Measurements from ENCODE around the gene E2F3.

Gene E2F3

GRCh38 chr6:20411953-20412681 is 10.4 kb downstream of the E2F3 start:
- Histone ChIP-seq H3K4me1 (ENCODE audit: control insufficient read depth in 5 of 5, insufficient read depth in 5 of 5, low read length in 5 of 5) (peaks cover 0 to 16% (median 3%) of the 10 kb centered on the region in 5 donors), H3K4me3 (ENCODE audit: low read depth in 1 of 5, low read length in 5 of 5) (no peak overlapping the region), H3K9me3 (ENCODE audit: control insufficient read depth in 5 of 5, low read length in 5 of 5) (no peaks in the 10 kb centered on the region), H3K27me3 (ENCODE audit: control insufficient read depth in 5 of 5, insufficient read depth in 4 of 5, low read length in 5 of 5) (no peaks in the 10 kb centered on the region), H3K36me3 (ENCODE audit: control insufficient read depth in 5 of 5, insufficient read depth in 5 of 5, low read length in 5 of 5) (no peaks in the 10 kb centered on the region), H3K27ac (ENCODE audit: low read depth, low read length) (no peak overlapping the region), H3K9ac (ENCODE audit: low read length in 5 of 5) (no peak overlapping the region)

- Histone ChIP-seq H3K4me1 (ENCODE audit: control insufficient read depth in 5 of 5, insufficient read depth in 5 of 5, low read length in 5 of 5) (peaks cover 0 to 16% (median 3%) of the 10 kb centered on the region in 5 donors), H3K9me3 (ENCODE audit: control insufficient read depth in 5 of 5, low read length in 5 of 5) (no peaks in the 10 kb centered on the region), H3K27ac (ENCODE audit: low read depth, low read length) (no peak overlapping the region), H3K9ac (ENCODE audit: low read length in 5 of 5) (no peak overlapping the region), H3K4me3 (ENCODE audit: low read depth in 1 of 5, low read length in 5 of 5) (no peak overlapping the region), H3K36me3 (ENCODE audit: control insufficient read depth in 5 of 5, insufficient read depth in 5 of 5, low read length in 5 of 5) (no peaks in the 10 kb centered on the region), H3K27me3 (ENCODE audit: control insufficient read depth in 5 of 5, insufficient read depth in 4 of 5, low read length in 5 of 5) (no peaks in the 10 kb centered on the region)
Observed at GRCh38 chr6:20412682-20413073, 11.0 kb downstream of the E2F3 start.

- no peaks in the 10 kb centered on the region for H3K36me3 ChIP-seq (ENCODE audit: control insufficient read depth in 5 of 5, insufficient read depth in 5 of 5, low read length in 5 of 5)
- H3K27me3 ChIP-seq (ENCODE audit: control insufficient read depth in 5 of 5, insufficient read depth in 4 of 5, low read length in 5 of 5) = no peaks in the 10 kb centered on the region
- H3K4me3 ChIP-seq (ENCODE audit: low read depth in 1 of 5, low read length in 5 of 5) = no peak overlapping the region
- H3K9ac ChIP-seq (ENCODE audit: low read length in 5 of 5) = no peak overlapping the region
- H3K4me1 ChIP-seq (ENCODE audit: control insufficient read depth in 5 of 5, insufficient read depth in 5 of 5, low read length in 5 of 5) = peaks cover 0 to 16% (median 3%) of the 10 kb centered on the region in 5 donors
- no peak overlapping the region for H3K27ac ChIP-seq (ENCODE audit: low read depth, low read length)
- no peaks in the 10 kb centered on the region for H3K9me3 ChIP-seq (ENCODE audit: control insufficient read depth in 5 of 5, low read length in 5 of 5)
Observed at GRCh38 chr6:20413826-20414225, 12.1 kb downstream of the E2F3 start.

DNA sequence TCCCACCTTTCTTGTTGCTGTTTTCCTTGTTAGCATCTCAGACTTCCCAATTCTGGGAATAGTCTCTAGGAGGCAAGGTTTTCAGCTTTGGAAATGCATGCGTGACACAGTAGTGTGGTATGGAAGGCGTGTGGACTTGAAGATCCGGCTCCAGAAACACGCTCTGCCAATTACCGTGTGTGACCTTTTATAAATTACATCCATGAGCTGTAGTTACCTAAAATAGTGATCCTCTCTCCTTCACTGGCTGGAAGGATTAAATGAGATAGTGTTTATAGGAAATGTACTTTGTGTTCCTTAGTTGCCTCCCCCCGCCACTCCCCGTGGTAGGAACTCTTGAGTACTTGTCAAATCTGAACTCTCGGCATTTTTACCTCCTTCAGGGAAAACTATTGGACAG is 13.0 kb downstream of the E2F3 start:
- H3K9me3 ChIP-seq (ENCODE audit: control insufficient read depth in 5 of 5, low read length in 5 of 5) = no peaks in the 10 kb centered on the region
- no peak overlapping the region for H3K9ac ChIP-seq (ENCODE audit: low read length in 5 of 5)
- H3K4me3 ChIP-seq (ENCODE audit: low read depth in 1 of 5, low read length in 5 of 5) = no peak overlapping the region
- H3K27ac ChIP-seq (ENCODE audit: low read depth, low read length) = no peak overlapping the region
- no peaks in the 10 kb centered on the region for H3K36me3 ChIP-seq (ENCODE audit: control insufficient read depth in 5 of 5, insufficient read depth in 5 of 5, low read length in 5 of 5)
- H3K4me1 ChIP-seq (ENCODE audit: control insufficient read depth in 5 of 5, insufficient read depth in 5 of 5, low read length in 5 of 5) = peaks cover 0 to 12% (median 3%) of the 10 kb centered on the region in 5 donors
- H3K27me3 ChIP-seq (ENCODE audit: control insufficient read depth in 5 of 5, insufficient read depth in 4 of 5, low read length in 5 of 5) = no peaks in the 10 kb centered on the region

DNA sequence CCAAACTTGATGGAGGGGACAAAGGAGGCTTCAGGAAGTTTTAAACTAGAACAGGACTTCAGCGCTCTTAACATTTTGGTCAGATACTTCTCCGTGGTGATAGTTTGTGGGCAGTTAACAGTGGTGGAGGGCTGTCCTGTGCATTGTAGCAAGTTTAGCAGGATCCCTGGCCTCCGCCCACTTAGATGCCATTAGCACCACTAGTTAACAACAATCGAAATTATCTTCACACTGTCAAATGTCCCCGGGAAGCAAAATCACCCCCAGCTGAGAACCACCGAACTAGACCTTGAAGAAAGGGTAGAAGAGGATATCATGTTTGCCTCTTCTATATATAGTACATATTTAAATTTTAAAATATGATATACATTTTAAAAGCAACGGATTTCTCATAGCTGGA is 13.6 kb downstream of the E2F3 start:
- no peaks in the 10 kb centered on the region for H3K27me3 ChIP-seq (ENCODE audit: control insufficient read depth in 5 of 5, insufficient read depth in 4 of 5, low read length in 5 of 5)
- peaks cover 0 to 6% (median 3%) of the 10 kb centered on the region in 5 donors for H3K4me1 ChIP-seq (ENCODE audit: control insufficient read depth in 5 of 5, insufficient read depth in 5 of 5, low read length in 5 of 5)
- no peaks in the 10 kb centered on the region for H3K9me3 ChIP-seq (ENCODE audit: control insufficient read depth in 5 of 5, low read length in 5 of 5)
- no peaks in the 10 kb centered on the region for H3K36me3 ChIP-seq (ENCODE audit: control insufficient read depth in 5 of 5, insufficient read depth in 5 of 5, low read length in 5 of 5)
- H3K27ac ChIP-seq (ENCODE audit: low read depth, low read length) = no peak overlapping the region
- no peak overlapping the region for H3K4me3 ChIP-seq (ENCODE audit: low read depth in 1 of 5, low read length in 5 of 5)
- H3K9ac ChIP-seq (ENCODE audit: low read length in 5 of 5) = no peak overlapping the region

GRCh38 chr6:20415712-20416454 is 14.2 kb downstream of the E2F3 start:
- Histone ChIP-seq H3K4me1 (ENCODE audit: control insufficient read depth in 5 of 5, insufficient read depth in 5 of 5, low read length in 5 of 5) (peaks cover 0 to 5% (median 3%) of the 10 kb centered on the region in 5 donors), H3K9ac (ENCODE audit: low read length in 5 of 5) (no peak overlapping the region), H3K4me3 (ENCODE audit: low read depth in 1 of 5, low read length in 5 of 5) (no peak overlapping the region), H3K9me3 (ENCODE audit: control insufficient read depth in 5 of 5, low read length in 5 of 5) (no peaks in the 10 kb centered on the region), H3K27ac (ENCODE audit: low read depth, low read length) (no peak overlapping the region), H3K36me3 (ENCODE audit: control insufficient read depth in 5 of 5, insufficient read depth in 5 of 5, low read length in 5 of 5) (no peaks in the 10 kb centered on the region), H3K27me3 (ENCODE audit: control insufficient read depth in 5 of 5, insufficient read depth in 4 of 5, low read length in 5 of 5) (no peaks in the 10 kb centered on the region)

DNA sequence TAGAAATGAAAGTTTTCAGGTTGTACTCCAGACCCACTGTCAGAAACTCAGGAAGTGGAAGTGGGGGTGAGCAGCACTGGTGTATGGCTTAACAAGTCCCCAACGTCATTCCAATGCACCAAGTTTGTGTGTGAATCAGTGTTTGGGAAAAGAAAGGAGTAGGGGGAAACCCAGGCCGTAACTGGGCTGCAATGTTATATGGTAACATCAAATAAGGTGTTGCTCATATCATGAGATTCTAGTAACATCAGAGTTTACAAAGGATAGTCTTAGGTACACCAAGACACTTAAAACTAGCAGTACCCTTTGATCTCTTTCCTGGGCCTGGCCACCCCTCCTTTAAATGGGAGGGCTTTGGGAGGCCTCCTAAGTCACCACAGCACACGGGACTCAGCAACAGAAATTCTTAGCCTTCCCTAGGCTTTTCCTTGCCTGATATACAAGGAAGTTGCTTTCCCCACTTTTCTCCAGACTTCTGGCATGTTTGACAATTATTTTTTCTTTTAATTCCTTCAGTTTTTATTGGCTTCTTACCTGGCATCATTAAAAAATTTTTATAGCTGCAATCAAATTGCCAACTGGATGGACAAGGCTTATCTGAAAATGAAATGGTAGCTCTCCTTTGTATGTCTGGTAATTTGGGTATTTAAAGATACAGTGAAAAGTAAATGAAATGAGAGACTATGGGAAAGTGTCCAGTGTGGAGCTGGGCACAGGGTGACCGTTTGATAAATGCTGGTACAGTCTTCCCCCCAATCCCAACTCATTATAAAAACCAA is 15.1 kb downstream of the E2F3 start:
- H3K27ac ChIP-seq (ENCODE audit: low read depth, low read length) = no peak overlapping the region
- no peaks in the 10 kb centered on the region for H3K27me3 ChIP-seq (ENCODE audit: control insufficient read depth in 5 of 5, insufficient read depth in 4 of 5, low read length in 5 of 5)
- H3K36me3 ChIP-seq (ENCODE audit: control insufficient read depth in 5 of 5, insufficient read depth in 5 of 5, low read length in 5 of 5) = no peaks in the 10 kb centered on the region
- H3K9ac ChIP-seq (ENCODE audit: low read length in 5 of 5) = peak overlapping the region in 1 of 5 donors; percentile 36
- H3K9me3 ChIP-seq (ENCODE audit: control insufficient read depth in 5 of 5, low read length in 5 of 5) = peaks cover 0 to under 1% (median 0%) of the 10 kb centered on the region in 5 donors
- H3K4me3 ChIP-seq (ENCODE audit: low read depth in 1 of 5, low read length in 5 of 5) = no peak overlapping the region
- H3K4me1 ChIP-seq (ENCODE audit: control insufficient read depth in 5 of 5, insufficient read depth in 5 of 5, low read length in 5 of 5) = peaks cover 0 to 5% (median 3%) of the 10 kb centered on the region in 5 donors

- Histone ChIP-seq H3K4me3 (ENCODE audit: low read depth in 1 of 5, low read length in 5 of 5) (no peak overlapping the region), H3K9ac (ENCODE audit: low read length in 5 of 5) (no peak overlapping the region)
Observed at GRCh38 chr6:20417819-20418218, 16.1 kb downstream of the E2F3 start.

GRCh38 chr6:20426177-20427082 is 24.8 kb downstream of the E2F3 start:
- no peaks in the 10 kb centered on the region for H3K27me3 ChIP-seq (ENCODE audit: control insufficient read depth in 5 of 5, insufficient read depth in 4 of 5, low read length in 5 of 5)
- H3K4me1 ChIP-seq (ENCODE audit: control insufficient read depth in 5 of 5, insufficient read depth in 5 of 5, low read length in 5 of 5) = peaks cover 0 to 12% (median 6%) of the 10 kb centered on the region in 5 donors
- no peak overlapping the region for H3K9ac ChIP-seq (ENCODE audit: low read length in 5 of 5)
- peaks cover 0 to 5% (median 0%) of the 10 kb centered on the region in 5 donors for H3K36me3 ChIP-seq (ENCODE audit: control insufficient read depth in 5 of 5, insufficient read depth in 5 of 5, low read length in 5 of 5)
- H3K4me3 ChIP-seq (ENCODE audit: low read depth in 1 of 5, low read length in 5 of 5) = no peak overlapping the region
- H3K9me3 ChIP-seq (ENCODE audit: control insufficient read depth in 5 of 5, low read length in 5 of 5) = peaks cover 0 to 4% (median 3%) of the 10 kb centered on the region in 5 donors
- no peak overlapping the region for H3K27ac ChIP-seq (ENCODE audit: low read depth, low read length)

More at GRCh38 chr6:20417819-20418218, 16.1 kb downstream of the E2F3 start:
- H3K36me3 ChIP-seq (ENCODE audit: control insufficient read depth in 5 of 5, insufficient read depth in 5 of 5, low read length in 5 of 5) = no peaks in the 10 kb centered on the region
- H3K9me3 ChIP-seq (ENCODE audit: control insufficient read depth in 5 of 5, low read length in 5 of 5) = peaks cover 0 to 4% (median 3%) of the 10 kb centered on the region in 5 donors
- H3K4me1 ChIP-seq (ENCODE audit: control insufficient read depth in 5 of 5, insufficient read depth in 5 of 5, low read length in 5 of 5) = peaks cover 0 to 5% (median 3%) of the 10 kb centered on the region in 5 donors
- H3K27me3 ChIP-seq (ENCODE audit: control insufficient read depth in 5 of 5, insufficient read depth in 4 of 5, low read length in 5 of 5) = no peaks in the 10 kb centered on the region
- no peak overlapping the region for H3K27ac ChIP-seq (ENCODE audit: low read depth, low read length)

Measured in subcutaneous abdominal adipose tissue (tissue), 5 donors.